GM12891 (cell line): ENCODE measurements around the gene ACER2.

ENCODE experiments used
- PAX5 ChIP-seq: IDR thresholded peaks from 2 replicates; pipeline ENCODE4 v1.6.1; 2011; ENCODE audit warnings: low read length, moderate library complexity, mild to moderate bottlenecking; ENCODE audit not compliant: insufficient read depth, severe bottlenecking
- POLR2A ChIP-seq: IDR thresholded peaks from 2 replicates; pipeline ENCODE4 v1.6.1; 2011; ENCODE audit warnings: low read depth, low read length, control low read depth
- POLR2AphosphoS5 ChIP-seq: IDR thresholded peaks from 2 replicates; pipeline ENCODE4 v1.6.1; 2011; ENCODE audit warnings: low read depth, low read length, control low read depth
- SPI1 ChIP-seq: IDR thresholded peaks from 2 replicates; pipeline ENCODE4 v1.6.1; 2011; ENCODE audit warnings: low read depth, low read length, control low read depth
- TAF1 ChIP-seq: IDR thresholded peaks from 2 replicates; pipeline ENCODE4 v1.6.1; 2011; ENCODE audit warnings: low read depth, low read length, control low read depth

GRCh38 chr9:19380826-19381075 is 28.1 kb upstream of the ACER2 start:
- no peak for TF ChIP-seq POLR2A
- no peak for TF ChIP-seq POLR2AphosphoS5
- no peak for TF ChIP-seq TAF1
- TF ChIP-seq SPI1, result no peak
- no peak for TF ChIP-seq PAX5
